HG03439 (cell line): ENCODE results near the gene SYNE1.
"Not testable (repeated sequence)": the region's sequence is repeated elsewhere in the genome, so short reads cannot be mapped to it uniquely, and the experiment has no call there.

Source experiments
- ATAC-seq: cut with Tn5 transposase; IDR thresholded peaks from one replicate; pipeline ENCODE4 v1.9.1; 2021; ENCODE audit warnings: mild to moderate bottlenecking, moderate library complexity; ENCODE audit not compliant: unreplicated experiment

Gene SYNE1

DNA sequence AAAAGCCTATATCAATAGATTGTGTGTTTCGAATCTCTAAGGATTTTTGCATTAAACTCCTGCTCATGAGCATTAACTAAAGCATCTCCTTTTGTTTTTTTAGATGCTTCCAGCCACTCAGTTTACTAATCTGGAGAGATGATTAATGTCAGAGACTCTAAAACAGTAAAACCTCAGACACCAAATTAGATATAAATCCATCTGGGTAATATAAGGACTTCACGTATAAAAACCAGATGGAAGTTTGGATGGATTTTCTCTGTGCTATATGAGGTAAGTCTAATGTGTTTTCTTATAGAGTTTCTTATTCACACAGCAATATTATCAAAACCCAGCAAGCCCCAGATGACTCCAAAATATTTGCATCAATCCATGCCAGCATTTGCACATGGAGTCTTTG is 137.2 kb downstream of the SYNE1 start:
- ATAC-seq: no peak

DNA sequence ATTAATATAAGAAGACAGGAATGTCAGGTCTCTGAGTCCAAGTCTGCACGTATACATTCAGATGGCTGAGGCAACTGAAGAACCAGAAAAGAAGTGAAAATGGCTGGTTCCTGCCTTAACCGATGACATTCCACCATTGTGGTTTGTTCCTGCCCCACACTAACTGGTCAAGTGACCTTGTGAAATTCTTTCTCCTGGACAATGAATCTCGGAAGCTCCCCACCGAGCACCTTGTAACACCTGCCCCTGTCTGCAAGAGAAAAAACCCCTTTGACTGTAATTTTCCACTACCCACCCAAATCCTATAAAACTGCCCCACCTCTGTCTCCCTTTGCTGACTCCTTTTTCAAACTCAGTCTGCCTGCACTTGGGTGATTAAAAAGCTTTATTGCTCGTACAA is 140.4 kb downstream of the SYNE1 start:
- no peak for ATAC-seq

DNA sequence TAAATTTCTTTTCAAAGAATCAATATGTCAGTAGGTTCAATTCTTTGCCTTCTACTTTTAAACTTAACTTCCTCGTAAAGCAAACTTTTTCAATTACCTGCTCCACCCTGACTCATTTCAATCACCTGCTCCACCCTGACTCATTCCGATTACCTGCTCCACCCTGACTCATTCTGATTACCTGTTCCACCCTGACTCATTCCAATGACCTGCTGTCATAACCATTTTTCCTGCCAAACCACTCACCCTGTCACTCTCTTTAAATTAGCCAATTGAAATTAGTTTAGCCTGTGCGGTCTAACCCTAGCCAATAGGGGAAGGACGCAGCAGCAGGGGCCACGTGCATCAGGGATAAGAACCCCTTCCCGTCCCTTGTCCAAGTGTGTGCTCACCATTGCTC is 141.7 kb downstream of the SYNE1 start:
- not testable (repeated sequence) for ATAC-seq

DNA sequence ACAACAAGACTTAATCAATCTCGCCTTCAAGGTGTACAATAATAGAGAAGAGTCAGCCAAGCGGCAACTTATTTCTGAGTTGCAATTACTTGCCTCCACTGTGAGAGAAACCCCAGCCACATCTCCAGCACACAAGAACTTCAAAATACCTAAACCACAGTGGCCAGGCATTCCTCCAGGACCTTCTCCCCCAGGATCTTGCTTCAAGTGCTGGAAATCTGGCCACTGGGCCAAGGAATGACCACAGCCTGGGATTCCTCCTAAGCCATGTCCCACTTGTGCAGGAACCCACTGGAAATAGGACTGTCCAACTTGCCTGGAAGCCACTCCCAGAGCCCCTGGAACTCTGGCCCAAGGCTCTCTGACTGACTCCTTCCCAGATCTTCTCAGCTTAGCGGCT is 144.9 kb downstream of the SYNE1 start:
- not testable (repeated sequence) for ATAC-seq

DNA sequence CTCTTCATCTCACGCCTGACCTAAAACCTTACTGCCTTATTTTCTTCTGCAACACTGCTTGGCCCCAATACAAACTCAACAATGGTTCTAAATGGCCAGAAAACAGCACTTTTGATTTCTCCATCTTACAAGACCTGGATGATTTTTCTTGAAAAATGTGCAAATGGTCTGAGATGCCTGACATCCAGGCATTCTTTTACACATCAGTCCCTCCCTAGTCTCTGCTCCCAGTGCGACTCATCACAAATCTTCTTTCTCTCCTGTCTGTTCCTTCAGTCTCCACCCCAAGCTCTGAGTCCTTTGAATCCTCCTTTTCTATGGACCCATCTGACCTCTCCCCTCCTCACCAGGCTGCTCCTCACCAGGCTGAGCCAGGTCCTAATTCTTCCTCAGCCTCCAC is 145.7 kb downstream of the SYNE1 start:
- ATAC-seq: not testable (repeated sequence)

DNA sequence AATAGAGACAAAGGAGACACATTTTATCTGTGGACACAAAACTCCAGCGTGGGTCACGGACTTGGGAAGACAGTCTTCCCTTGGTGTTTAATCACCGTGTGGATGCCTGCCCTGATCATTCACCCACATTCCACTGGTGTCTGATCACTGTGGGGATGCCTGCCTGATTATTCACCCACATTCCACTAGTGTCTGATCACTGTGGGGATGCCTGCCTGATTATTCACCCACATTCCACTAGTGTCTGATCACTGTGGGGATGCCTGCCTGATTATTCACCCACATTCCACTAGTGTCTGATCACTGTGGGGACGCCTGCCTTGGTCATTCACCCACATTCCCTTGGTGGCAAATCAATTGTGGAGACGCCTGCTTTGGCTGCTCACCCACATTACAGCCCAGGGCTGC is 146.2 kb downstream of the SYNE1 start:
- ATAC-seq: not testable (repeated sequence)

DNA sequence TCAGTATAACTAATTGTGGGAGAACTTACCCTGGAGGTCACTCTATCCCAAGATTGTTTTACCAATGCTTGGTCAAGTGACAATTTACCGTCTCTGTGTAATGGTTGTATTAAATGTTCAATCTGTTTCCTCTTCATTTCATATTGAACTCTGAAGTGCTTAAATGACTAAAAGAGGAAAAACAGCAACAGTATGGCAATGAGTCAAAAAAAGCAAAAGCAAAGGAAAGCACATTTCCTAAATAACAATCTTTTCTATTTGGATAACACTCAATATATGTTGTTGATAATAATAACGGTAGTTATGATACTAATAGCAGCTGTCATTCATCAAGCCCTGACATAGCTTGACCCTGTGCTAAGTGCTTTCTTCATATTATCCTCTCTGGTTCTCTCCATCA is 152.4 kb downstream of the SYNE1 start:
- ATAC-seq: no peak

DNA sequence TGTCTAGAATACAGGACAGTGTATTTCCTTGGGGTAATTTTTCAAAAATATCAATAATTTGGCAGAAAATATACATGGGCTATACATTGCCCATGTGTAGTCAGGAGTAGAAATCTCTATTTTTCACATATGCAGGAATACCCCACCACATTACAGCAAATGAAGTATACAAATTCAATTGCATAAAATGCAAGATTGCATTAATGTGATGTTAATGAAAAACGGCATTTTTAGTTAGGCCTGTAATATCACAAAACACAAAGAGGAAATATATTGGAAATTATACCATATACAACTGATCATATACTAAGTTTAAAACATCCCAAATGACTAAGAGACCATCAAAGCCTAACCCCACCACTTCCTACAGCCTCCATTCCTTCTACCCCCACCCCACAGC is 154.9 kb downstream of the SYNE1 start:
- no peak for ATAC-seq

DNA sequence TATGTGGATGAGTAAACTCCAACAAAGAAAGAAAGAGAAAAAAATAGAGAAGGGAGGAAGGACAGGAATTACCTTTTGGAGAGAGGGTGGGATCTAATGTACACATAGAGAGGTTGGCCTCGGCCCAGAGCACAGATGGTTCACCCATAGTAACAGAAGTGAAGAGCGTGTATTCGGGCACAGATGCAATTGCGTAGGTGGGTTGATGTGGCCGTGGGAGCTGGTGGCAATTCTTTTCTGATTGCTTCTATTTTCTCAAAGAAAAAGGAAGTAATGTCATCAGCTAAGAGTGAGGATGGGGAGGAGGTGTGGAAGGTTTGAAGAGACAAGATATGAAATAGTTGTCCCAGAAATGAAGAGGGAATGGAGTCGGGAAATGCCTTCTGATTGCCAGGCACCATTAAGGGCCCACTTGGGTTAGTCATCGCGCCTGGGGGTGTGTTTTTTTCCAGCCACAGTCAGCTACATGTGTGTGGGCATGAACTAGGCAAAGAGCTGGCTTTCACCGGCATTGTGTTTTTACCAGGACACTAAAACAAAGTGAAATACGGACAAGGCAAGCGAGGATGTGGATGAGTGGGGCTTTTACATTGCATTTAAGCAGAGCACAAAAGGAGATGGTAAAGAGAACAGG is 158.7 kb downstream of the SYNE1 start:
- no peak for ATAC-seq

DNA sequence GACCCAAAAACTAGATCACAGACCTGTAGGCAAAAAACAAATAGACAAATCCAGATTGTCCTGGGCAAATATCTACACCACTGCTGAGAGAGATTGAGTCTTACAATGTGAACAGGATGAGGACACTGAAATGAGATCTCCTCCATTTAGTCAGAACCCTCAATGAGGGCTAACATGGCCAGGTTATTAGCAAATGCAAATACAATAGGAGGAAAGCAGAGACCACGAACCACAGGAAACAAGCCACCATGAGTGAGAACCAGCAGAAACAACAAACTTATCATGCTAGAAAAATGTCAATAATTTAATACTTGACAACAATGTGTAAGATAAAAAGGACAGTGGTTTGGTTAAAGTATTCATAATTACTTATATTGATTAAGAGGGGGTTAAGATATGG is 162.8 kb downstream of the SYNE1 start:
- ATAC-seq: no peak

DNA sequence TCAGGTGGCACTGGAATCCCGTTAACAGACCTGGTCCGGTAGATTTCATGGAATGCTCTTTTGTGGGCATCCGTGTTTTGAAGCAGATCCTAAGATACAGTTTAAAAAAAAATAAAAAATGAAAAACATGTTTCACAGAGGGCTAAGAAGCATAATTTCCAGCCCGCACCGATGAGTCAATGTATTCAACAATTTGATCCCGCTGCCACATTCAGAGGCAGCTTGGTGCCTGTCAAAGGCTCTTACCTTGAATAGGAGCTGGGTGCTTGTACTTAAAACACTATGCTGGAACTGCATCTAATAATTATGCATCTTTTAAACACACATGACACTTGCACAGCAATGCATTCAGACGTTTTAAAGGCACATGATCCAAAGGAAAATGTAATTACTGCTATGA is 164.8 kb downstream of the SYNE1 start:
- no peak for ATAC-seq

DNA sequence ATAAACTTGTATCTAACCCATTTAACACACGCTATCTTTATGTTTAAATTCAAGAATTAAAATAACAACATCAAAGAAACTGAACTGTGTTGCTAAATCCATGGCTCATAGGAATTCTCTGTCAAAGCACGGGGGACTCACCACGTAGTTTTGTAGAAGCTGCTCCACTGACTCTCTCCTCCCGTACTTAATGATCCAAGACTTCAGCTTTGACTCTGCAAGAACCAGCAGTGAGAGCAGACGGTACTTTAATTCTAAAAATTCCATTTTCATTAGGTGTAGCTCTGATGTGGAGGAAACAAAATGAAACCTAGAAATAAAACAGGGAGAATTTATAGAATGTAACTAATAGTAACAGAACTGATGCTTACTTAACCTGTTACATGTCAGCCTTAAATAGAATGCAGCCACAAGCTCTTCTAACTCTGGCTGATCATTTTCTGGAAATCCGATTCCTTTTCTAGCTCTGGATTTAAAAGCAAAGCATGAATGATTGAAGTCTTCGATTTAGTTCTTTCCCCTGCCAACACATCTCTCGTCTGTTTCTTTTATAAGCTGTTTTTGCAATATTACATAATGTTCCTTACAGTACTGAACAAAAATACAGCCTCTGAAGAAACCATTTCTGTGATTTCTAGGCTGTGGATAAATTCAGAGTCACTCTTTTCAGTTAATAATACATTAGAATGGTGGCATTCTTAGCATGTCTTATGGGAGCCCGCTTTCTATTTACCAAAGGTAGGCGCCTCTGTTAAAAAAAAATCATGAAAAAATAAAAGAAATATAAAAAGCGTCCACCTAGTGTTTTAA is 165.5 kb downstream of the SYNE1 start:
- no peak for ATAC-seq

DNA sequence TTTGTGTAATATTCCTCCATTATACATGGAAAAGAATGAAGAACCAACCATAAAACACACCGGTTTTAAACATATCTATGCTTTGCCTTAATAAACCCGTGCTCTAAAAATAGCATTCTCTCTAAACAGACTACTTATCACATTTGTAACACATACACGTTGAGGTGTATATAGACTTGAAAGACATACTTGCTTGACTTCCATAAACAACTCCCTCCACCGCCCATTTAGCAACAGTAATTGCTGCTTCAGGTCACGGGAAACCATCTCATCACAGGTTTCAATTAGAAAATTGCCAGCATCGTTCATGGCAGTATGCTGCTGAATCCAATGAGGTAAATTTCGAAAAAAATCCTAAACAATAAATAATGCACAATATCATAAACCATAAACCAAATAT is 174.0 kb downstream of the SYNE1 start:
- ATAC-seq: no peak

DNA sequence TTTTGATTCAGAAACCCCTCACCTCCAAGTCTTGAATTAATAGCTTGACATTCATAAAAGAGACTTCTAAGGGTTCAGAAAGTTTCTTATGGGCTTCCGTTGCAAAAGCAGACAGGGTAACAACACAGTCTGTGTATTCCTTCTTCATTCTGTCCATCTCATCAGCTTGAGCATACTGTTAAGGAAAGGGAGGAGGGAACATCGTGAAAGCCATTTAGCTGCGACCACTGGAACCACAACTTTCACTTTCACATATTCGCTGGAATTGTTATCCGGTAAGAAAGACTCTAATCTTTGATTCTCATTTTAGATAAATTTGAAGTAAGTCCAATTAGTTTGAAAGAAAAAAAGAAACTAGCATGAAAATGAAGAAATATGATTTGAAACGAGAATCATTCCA is 174.4 kb downstream of the SYNE1 start:
- no peak for ATAC-seq

DNA sequence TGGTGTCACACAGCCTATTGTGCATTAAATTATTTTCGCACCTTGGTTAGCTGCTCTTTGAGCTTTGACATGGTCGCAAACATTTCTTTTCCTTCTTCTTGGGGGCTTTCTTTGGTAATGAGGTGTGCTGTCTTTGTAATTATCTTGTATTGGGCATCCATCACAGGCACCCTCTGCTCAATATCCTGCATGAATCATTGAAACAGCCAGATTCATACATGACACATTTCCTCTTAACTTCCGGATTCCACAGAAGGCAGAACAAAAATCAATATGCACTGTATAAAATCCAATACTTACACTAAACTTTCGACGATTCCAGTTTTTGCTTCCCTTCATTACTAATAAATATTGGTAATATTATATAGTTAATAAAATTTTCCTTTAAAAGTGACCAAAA is 175.6 kb downstream of the SYNE1 start:
- no peak for ATAC-seq

DNA sequence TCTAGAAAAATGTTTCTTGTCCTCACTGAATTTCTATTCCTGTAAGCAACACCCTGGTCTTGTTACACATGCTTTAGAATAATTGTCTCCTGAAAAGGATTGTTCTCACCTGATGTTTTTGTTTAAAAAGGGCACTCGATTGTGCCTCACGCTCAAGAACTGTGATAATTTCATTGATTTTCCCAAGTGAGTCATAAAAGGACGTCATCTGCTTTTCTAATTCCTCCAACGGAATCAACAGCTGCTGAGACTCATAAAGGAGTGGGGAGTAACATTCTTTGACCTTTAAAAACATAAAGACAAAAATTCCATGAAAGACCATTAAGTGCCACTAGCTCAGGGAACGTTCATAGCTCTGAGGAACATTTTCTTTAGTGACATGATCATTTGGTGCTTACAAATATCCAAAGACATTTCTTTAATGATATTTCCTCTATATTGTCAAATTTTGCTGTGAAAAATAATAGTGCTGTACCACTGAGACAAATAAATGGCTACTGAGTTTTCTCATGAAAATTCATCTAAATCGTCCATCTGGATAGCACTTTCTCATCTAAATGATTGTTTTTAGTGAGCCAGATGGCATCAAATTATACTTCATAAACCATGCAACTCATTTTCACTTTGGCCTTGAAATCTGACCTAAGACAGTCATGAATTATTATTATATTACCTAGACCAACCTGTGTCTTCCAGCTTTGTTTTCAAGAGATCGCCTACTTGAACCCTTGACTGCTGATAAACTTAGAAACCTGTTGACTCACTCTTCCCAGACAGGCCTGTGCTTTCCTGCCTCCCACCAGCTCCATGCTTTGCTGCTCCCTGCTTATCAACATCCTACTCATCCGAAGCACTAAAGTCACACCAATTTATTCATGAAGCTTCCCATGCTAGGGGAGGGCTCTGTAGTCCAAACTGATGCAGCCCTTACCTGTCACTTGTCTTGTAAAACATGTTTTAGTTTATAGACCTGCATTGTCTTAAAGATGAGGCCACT is 178.2 kb downstream of the SYNE1 start:
- ATAC-seq: no peak

DNA sequence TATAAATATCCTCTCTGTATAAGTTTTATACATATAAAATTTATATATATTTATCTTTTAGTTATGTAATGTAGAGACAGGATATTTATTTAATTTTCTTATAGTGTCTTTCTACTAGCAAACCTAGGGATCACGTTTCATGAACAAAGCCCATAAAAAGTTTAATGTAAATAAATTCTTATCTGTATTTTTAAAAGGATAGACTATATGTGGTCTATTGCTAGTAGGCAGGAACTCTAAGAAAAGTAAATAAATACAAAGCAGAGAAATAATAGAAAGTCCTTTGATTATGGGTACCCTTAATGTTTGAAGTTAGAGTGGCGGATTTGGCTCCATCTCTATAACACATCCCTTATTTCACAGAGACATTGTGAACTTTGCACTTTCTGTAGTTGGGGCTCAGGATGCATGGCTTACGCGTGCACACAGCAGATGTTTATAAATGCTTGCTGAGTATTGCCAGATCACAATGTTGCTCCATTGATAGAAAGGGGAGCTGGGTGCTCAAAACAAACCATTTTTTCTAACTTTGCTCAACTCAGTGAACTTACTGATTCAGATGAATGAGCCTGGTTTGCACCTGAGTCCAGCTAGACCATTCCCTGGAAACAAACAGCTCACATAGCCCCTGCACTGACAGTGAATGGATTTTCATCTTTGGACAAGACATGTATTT is 179.1 kb downstream of the SYNE1 start:
- no peak for ATAC-seq

DNA sequence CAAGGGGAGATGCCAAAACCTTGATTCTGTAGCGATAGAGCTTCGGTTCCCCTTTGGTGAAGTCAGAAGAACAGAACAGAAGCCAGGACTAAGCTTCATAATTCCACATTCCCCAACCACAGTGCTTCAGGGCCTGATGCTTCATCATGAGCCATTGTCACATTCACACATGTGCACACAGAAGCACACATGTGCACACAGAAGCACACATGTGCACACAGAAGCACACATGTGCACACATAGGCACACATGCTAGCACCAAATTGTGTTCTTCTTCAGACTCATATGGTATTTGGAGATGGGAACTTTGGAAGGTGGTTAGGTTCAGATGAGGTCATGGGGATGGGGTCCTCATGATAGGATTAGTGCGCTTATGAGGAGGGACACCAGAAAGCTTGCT is 183.2 kb downstream of the SYNE1 start:
- ATAC-seq: no peak

DNA sequence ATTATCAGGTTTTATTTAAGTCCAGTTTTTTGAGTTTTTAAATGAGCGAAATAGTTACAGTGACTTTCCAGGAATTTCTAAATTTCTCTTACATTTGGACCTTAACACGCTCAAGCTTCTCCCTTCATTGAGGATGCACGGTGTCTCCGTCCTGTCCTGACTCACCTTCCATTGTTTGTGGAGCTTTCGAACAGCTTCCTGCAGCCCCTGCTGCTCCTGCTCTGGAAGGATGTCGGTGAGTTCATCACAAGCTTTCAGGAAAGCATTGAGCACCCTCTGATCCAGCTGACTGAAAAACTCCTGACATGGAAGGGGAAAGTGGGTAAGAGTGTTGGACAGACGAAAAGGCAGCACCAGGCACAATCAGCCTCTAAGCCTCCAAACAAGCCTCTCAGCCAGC is 183.7 kb downstream of the SYNE1 start:
- ATAC-seq: no peak

DNA sequence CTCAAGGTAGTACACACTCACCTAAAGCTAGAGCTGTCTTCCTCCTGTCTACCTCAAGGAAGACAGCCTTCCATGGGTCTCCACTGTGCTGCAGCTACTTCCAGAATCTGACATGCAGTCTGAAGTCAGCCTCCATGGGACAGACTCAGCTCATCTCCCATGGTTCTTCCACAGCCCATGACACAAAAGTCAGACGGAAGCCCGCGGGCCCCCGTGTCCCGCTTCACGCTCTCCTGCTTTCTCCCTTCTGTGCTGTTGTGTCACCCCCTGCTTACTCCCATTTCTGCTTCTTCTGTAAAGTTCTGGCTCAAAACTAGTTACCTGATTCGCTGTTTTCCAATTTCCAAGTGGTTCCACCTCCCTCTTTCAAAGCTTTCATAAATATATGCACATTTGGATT is 184.5 kb downstream of the SYNE1 start:
- no peak for ATAC-seq

DNA sequence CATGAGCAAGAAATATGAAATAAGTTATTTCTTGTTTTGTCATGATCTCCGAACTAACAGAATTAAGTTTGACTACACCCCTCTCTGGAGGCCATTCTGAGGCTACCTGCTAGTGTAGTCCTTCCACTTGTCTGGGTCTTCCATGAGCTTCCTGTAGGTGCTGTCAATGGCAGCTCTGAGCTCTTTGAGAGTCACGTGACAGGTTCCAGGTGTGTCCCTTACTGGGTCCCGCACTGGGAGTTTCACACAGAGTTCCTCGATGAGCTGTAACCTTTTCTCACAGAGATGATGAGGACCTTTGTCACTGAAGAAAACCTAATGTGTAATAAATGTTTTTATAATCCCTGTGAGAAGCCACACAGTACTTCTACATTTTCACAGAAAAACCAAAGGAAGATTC is 186.6 kb downstream of the SYNE1 start:
- no peak for ATAC-seq
